Stomach smooth muscle (tissue), 2 donors: ENCODE measurements around the gene BSDC1.

Source experiments
- H3K27ac ChIP-seq: one replicate; pipeline ENCODE4 v1.7.0; 2013; ENCODE audit warnings: mild to moderate bottlenecking, low read length, inconsistent platforms
- H3K27me3 ChIP-seq, 2 donors: one replicate each; pipeline ENCODE4 v1.7.0; 2013; ENCODE audit warnings: low read length in 2 of 2; ENCODE audit not compliant: insufficient read depth in 2 of 2, control insufficient read depth in 1 of 2
- H3K36me3 ChIP-seq, 2 donors: one replicate each; pipeline ENCODE4 v1.7.0; 2013; ENCODE audit warnings: low read length in 2 of 2; ENCODE audit not compliant: control insufficient read depth in 2 of 2, insufficient read depth in 2 of 2
- H3K4me1 ChIP-seq: one replicate; pipeline ENCODE4 v1.7.0; 2013; ENCODE audit warnings: low read length; ENCODE audit not compliant: control insufficient read depth, insufficient read depth
- H3K4me3 ChIP-seq, 2 donors: one replicate each; pipeline ENCODE4 v1.7.0; 2013; ENCODE audit warnings: low read length in 2 of 2
- H3K9ac ChIP-seq, 2 donors: one replicate each; pipeline ENCODE4 v1.7.0; 2013; ENCODE audit warnings: low read length in 2 of 2, mild to moderate bottlenecking in 1 of 2
- H3K9me3 ChIP-seq, 2 donors: one replicate each; pipeline ENCODE4 v1.7.0; 2013; ENCODE audit warnings: low read length in 2 of 2; ENCODE audit not compliant: control insufficient read depth in 2 of 2
- donor health status: healthy.
- donor health status: Pancreatic carcinoma.

Gene BSDC1

DNA sequence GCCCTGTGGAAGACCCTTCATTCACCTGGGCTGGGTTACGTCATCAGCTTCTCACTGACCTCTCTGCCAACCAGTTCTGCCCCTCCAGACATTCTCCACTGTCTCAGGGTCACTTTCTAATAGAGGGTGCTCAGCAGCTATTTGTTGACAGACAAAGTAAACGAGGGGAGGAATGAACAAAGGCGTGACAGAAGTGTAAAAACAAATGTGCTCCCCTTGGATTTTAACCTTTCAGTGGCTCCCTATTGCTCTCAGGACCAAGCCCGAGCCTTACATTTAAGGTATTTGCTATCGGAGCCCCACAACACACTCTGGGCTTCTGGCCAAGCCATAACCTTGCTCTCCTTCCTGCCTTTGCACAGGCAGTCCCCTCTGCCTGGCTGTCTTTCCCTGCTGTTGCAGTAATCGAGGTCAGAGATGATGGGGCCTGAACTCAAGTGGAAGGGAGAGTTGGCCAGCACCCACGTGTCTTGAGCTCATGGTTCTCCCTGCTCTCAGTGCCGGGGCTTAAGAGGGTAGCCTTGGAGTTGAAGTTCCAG lies 48.9 kb downstream of the BSDC1 start:
- Histone ChIP-seq H3K27ac (no peak overlapping the region), H3K9ac (no peak overlapping the region)

DNA sequence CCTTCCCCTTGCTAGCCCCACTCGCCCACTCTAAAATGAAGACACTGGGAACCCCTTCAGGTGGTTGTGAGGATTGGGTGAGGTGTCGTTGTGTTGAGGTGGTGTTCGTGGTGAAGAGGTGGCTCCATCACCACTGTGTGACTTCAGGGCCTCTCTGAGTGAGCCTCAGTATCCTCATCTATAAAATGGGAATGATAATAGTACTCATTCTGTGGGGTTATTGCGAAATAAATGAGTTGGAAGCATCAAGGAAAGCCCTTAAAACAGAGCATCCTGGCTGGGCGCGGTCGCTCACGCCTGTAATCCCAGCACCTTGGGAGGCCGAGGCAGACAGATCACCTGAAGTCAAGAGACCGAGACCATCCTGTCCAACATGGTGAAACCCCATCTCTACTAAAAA lies 51.5 kb downstream of the BSDC1 start:
- no peaks in the 10 kb centered on the region for H3K36me3 ChIP-seq
- no peak overlapping the region for H3K4me3 ChIP-seq
- no peak overlapping the region for H3K9ac ChIP-seq
- no peak overlapping the region for H3K27ac ChIP-seq
- H3K27me3 ChIP-seq: no peaks in the 10 kb centered on the region
- H3K4me1 ChIP-seq: peaks cover 3% of the 10 kb centered on the region
- no peaks in the 10 kb centered on the region for H3K9me3 ChIP-seq

More for the DNA sequence above, 48.9 kb downstream of the BSDC1 start:
- H3K36me3 ChIP-seq: no peaks in the 10 kb centered on the region
- no peaks in the 10 kb centered on the region for H3K4me1 ChIP-seq
- H3K4me3 ChIP-seq: no peak overlapping the region
- no peaks in the 10 kb centered on the region for H3K27me3 ChIP-seq
- H3K9me3 ChIP-seq: no peaks in the 10 kb centered on the region

DNA sequence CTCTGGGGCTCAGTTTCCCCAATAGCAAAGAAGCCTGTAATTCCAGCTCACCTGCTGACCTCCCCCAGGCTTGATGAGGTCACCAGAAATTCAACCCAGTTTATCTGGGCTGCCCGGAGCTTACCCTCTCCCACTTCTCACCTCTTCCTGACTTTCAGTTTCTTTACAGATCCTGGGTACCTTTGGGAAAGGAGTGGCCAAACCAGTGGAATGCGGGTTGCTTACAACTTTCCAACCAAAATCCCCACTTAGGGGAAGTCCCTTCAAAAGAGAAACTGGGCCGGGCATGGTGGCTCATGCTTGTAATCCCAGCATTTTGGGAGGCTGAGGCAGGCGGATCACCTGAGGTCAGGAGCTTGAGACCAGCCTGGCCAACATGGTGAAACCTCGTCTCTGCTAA lies 52.3 kb downstream of the BSDC1 start:
- Histone ChIP-seq H3K4me3 (no peak overlapping the region), H3K9ac (no peak overlapping the region), H3K4me1 (peaks cover 6% of the 10 kb centered on the region), H3K9me3 (no peaks in the 10 kb centered on the region), H3K36me3 (no peaks in the 10 kb centered on the region), H3K27me3 (no peaks in the 10 kb centered on the region), H3K27ac (no peak overlapping the region)

DNA sequence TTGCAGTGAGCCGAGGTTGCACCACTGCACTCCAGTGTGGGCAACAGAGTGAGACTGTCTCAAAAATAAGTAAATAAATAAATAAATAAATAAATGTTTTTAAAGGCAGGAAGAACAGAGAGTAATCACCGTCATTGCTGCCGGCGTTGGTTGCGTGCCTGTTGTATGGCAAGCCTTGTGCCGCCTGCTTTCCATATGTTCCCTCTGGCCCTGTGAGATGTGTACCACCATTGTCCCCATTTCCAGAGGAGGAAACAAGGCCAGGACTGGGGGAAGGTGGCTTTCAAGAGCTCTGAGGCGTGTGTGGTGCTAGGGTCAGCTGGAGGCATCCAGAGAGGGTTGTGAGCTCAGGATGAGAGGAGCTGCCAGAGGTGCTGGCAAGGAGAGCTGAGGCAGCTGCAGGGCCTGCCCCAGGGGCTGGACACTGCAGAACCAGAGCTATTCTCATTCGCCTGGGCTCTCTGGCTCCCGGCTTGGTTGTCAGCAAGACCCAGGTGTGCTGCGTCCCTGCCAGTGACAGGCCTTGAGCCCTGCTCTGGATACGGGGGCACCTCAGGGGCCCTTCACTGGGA lies 53.0 kb downstream of the BSDC1 start:
- Histone ChIP-seq H3K4me1 (peaks cover 10% of the 10 kb centered on the region), H3K9me3 (no peaks in the 10 kb centered on the region)

DNA sequence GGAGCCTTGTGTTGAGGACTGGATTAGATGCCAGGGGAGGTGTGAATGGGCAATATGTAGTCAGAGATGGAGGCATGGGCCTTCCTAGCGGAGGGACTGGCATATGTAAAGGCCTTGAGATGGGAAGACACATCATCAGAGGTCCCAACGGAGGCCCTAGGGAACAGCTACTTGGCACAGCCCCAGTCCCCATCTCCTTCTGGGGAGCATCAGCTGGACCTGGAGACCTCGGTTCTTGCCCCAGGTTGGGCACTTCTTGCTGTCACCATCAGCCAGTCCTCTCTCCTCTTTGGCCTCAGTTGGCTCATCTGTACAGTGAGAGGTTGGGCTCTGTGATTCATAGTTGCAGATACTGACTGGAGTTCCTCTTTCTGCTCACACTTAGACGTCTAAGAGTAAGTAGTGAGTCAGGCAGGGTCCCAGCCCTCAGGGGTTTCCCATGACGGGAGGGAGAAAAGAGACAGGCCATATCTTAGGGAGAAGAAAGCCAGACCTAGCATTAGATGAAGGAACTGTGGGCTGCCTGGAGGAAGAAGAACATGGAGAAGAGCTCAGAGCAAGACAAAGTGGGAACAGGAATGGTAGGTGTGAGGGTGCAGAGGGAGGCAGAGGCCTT lies 54.8 kb downstream of the BSDC1 start:
- Histone ChIP-seq H3K27ac (no peak overlapping the region), H3K27me3 (no peaks in the 10 kb centered on the region), H3K36me3 (no peaks in the 10 kb centered on the region), H3K4me3 (no peak overlapping the region), H3K9me3 (no peaks in the 10 kb centered on the region), H3K4me1 (peaks cover 18% of the 10 kb centered on the region), H3K9ac (no peak overlapping the region)

More for the DNA sequence above, 53.0 kb downstream of the BSDC1 start:
- Histone ChIP-seq H3K27me3 (no peaks in the 10 kb centered on the region), H3K27ac (no peak overlapping the region), H3K9ac (no peak overlapping the region), H3K4me3 (no peak overlapping the region), H3K36me3 (no peaks in the 10 kb centered on the region)

DNA sequence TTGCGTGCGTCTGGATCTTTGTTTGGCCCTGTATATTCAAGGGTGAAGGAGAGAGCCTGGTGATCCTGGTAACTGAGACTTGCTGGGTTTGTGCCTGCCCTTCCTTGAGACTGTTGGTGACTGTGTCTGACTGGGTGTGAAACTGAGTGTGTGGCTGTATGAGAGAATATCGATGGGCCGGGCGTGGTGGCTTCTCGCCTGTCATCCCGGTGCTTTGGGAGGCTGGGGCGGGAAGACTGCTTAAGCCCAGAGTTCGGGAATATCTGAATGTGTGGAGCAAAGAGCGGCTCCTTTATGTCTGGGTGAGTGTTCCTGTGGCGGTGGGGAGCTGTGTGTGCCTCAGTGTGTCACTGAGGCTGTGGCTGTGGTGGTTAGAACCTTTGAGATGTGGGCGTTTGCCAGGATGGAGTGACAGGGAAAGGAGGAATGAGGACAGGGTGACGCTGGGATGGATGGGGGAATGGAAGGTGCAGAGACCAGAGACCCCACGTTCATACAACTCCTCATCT lies 55.5 kb downstream of the BSDC1 start:
- peaks cover 18% of the 10 kb centered on the region for H3K4me1 ChIP-seq
- H3K4me3 ChIP-seq: no peak overlapping the region
- no peak overlapping the region for H3K27ac ChIP-seq
- no peaks in the 10 kb centered on the region for H3K27me3 ChIP-seq
- H3K9ac ChIP-seq: no peak overlapping the region
- H3K36me3 ChIP-seq: no peaks in the 10 kb centered on the region
- H3K9me3 ChIP-seq: no peaks in the 10 kb centered on the region

DNA sequence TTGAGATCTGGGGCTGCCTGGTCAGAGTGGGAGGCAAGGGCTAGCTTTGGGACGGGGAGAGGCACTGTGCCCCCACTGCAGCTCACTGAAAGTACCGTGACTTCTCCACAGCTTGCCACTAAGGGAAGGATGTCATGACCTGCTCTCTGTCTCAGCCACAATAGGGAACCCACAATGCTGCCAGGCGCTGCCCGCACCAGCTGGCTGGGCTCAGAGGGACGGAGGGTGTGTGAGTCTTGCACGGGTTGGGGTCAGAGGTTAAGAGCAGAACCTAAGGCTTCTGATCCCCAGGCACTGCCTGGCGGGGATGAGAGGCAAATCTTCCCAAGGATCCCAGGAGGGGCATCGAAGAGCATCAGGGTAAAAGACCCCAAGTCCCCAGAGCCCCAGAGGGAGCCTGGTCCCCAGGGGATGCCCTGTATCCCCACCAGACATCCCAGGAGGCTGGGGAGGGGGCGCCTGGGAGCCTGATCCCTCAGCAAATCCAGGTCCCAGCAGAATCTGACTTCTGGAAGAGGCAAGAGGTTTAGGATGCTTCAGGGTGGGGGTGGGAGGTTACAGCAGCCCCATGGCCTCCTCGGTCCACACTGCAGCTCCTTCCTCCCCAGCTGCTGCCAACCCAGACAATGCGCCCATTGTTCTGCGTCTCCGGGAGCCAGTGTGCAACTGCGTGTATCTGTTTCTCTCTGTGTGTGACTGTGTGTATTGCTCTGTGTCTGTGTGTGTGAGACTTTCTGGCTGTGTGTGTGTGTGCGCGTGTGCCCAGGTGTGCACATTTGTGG lies 56.2 kb downstream of the BSDC1 start:
- H3K4me3 ChIP-seq: no peak overlapping the region
- no peaks in the 10 kb centered on the region for H3K27me3 ChIP-seq
- no peaks in the 10 kb centered on the region for H3K9me3 ChIP-seq
- peaks cover 0 to 2% of the 10 kb centered on the region in 2 donors for H3K36me3 ChIP-seq
- H3K9ac ChIP-seq: no peak overlapping the region
- no peak overlapping the region for H3K27ac ChIP-seq
- H3K4me1 ChIP-seq: peaks cover 18% of the 10 kb centered on the region

DNA sequence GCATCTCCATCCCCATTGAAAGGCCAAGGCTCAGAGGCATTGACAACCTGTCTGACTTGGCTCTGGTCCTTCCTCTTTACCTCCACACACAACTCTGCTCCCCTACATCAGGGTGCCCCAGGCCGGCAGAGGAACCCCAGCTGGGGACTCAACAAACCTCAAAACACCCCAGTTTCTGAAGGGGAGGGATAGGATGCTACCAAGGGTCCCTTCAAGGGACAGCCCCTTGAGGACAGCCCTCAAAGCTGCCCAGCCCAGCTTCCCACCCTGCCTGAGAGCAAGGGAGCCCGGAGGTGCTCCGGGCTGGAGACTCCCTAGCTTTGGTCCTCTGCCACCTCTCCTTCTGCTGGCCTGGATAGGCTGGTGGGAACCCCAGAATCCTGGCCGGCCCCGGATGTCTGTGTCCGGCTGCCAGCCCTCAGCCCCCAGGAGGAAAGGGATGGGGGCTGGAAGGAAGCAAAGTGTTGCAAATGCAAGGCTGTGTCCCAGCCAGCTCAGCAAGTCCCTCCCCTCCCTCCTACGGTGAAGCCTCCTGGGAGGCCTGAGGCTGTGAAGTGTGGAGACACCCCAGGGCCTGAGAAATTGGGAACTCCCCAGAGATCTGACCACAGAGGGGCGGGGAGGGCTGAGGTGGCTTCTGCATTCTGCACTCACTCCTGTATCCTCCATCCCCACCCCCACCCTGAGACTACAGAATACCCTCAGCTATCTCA lies 57.1 kb downstream of the BSDC1 start:
- Histone ChIP-seq H3K4me1 (peaks cover 21% of the 10 kb centered on the region), H3K4me3 (no peak overlapping the region), H3K9me3 (no peaks in the 10 kb centered on the region), H3K9ac (no peak overlapping the region), H3K27ac (no peak overlapping the region), H3K36me3 (peaks cover 0 to 8% of the 10 kb centered on the region in 2 donors), H3K27me3 (no peaks in the 10 kb centered on the region)

DNA sequence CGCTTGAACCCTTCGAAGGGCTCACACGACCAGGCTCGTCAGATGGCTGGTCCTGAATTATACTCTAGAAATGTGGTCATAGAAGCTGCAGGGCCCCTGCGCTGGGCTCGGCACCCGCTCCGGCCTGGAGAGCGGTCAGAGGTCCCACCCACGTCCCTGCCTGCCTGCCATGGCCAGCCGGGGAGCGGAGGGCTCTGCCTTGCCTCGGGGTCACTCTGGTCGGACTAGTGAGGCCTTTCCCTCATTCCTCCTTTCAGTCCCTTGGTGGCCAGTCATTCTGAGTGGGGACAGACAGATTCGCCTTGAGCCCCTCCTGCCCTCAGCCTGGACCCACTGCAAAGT lies 57.7 kb downstream of the BSDC1 start:
- H3K9me3 ChIP-seq: no peaks in the 10 kb centered on the region
- H3K4me1 ChIP-seq: peaks cover 21% of the 10 kb centered on the region
- no peak overlapping the region for H3K9ac ChIP-seq
- H3K36me3 ChIP-seq: peaks cover 4 to 13% of the 10 kb centered on the region in 2 donors
- H3K27me3 ChIP-seq: no peaks in the 10 kb centered on the region
- peak overlapping the region in 1 of 2 donors; percentile 70 for H3K4me3 ChIP-seq
- no peak overlapping the region for H3K27ac ChIP-seq

DNA sequence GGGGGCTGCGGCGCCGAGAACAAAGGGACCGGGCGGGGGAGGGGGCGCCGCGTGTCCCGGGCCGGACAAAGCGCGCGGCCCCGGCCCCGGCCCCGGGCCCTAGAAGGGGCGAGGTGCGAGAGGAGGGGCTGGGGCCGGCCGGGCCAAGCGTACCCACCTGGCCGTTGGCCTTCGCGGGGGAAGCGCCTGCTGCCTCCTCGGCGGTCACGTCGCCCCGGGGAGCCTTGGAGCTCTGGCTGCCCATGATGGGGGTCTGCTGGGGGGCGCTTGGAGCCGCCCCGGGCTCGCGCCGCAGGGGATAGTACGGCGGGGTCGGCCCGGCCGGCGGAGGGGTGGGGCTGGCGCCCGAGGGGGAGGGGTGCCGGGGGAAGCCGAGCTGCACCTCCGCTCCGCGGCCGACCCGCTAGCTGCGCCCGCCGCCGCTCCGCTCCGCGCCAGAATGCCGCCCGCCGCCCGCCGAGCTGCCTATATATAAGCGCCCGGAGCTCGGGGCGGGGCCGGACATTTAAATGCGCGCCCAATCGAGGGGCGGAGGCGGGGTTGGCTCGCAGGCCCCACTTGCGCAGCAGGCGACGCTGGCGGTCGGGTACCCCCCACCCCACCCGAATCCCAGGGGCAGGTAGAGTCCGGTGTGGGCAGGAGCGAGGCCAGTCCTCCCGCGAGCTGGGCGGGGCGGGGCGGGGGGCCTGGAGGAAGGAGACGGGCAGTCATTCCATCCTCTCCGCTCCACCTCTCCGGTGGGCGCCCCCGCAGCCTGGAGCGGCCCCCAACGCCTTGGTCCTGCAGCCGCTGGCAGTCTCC lies 58.3 kb downstream of the BSDC1 start, which contains the start of gene MARCKSL1:
Gene MARCKSL1, minus strand, starts transcription at position 444 of the 801 bp plus-strand sequence. Its CDS starts 200 bp downstream, at position 244.
- Histone ChIP-seq H3K4me3 (peak within 1 kb of the TSS; percentile 43 to 70), H3K36me3 (peaks cover 9 to 18% of the 10 kb centered on the region in 2 donors), H3K9me3 (no peaks in the 10 kb centered on the region), H3K4me1 (peaks cover 21% of the 10 kb centered on the region), H3K9ac (peak within 1 kb of the TSS in 1 of 2 donors; percentile 45), H3K27ac (no peak within 1 kb of the TSS), H3K27me3 (no peaks in the 10 kb centered on the region)
